ENCODE results near the gene ABHD6.
"Not testable (repeated sequence)": the region's sequence is repeated elsewhere in the genome, so short reads cannot be mapped to it uniquely, and the experiment has no call there.

The ABHD6 gene

DNA sequence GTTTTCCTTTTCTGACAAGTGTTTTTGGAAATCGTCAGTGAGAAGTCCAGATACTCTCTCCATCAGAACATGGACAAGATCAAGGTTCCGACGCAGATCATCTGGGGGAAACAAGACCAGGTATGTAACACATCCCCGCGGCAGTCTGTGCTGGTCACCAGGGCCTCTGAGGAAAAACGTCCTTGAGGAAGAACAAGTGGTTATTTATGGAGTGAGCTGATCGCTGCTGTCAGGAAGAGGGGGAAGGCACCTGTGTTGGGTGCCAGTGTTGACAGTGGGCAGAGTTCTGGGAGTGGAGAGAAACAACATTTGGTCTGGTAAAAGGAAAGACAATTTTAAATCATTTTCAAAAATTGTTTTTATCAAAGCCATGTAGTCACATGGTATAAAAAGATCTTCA lies 47.7 kb downstream of the ABHD6 start:
- Histone ChIP-seq H3K27me3 (ENCODE audit: control insufficient read depth, insufficient read depth, low read length) (no peaks in the 10 kb centered on the region), H3K4me1 (ENCODE audit: control insufficient read depth, insufficient read depth, low read length) (no peaks in the 10 kb centered on the region), H3K9ac (ENCODE audit: low read depth, low read length) (no peak overlapping the region), H3K9me3 (ENCODE audit: control insufficient read depth, insufficient read depth, low read length) (no peaks in the 10 kb centered on the region), H3K27ac (ENCODE audit: low read depth, low read length) (no peak overlapping the region), H3K4me3 (ENCODE audit: low read depth, low read length) (no peak overlapping the region), H3K36me3 (ENCODE audit: control insufficient read depth, insufficient read depth, low read length) (0 out of 2 replicates have a peak, but pooled peaks cover 2% of the 10 kb centered on the region)

- Histone ChIP-seq H3K36me3 (ENCODE audit: control insufficient read depth, insufficient read depth, low read length) (0 out of 2 replicates have a peak, but pooled peaks cover 2% of the 10 kb centered on the region), H3K9ac (ENCODE audit: low read depth, low read length) (no peak overlapping the region), H3K9me3 (ENCODE audit: control insufficient read depth, insufficient read depth, low read length) (peaks cover 11% of the 10 kb centered on the region; the same call in 1 of the 2 replicates), H3K4me3 (ENCODE audit: low read depth, low read length) (no peak overlapping the region), H3K27ac (ENCODE audit: low read depth, low read length) (no peak overlapping the region), H3K4me1 (ENCODE audit: control insufficient read depth, insufficient read depth, low read length) (no peaks in the 10 kb centered on the region), H3K27me3 (ENCODE audit: control insufficient read depth, insufficient read depth, low read length) (no peaks in the 10 kb centered on the region)
Observed at GRCh38 chr3:58287354-58287753, 49.8 kb downstream of the ABHD6 start.

DNA sequence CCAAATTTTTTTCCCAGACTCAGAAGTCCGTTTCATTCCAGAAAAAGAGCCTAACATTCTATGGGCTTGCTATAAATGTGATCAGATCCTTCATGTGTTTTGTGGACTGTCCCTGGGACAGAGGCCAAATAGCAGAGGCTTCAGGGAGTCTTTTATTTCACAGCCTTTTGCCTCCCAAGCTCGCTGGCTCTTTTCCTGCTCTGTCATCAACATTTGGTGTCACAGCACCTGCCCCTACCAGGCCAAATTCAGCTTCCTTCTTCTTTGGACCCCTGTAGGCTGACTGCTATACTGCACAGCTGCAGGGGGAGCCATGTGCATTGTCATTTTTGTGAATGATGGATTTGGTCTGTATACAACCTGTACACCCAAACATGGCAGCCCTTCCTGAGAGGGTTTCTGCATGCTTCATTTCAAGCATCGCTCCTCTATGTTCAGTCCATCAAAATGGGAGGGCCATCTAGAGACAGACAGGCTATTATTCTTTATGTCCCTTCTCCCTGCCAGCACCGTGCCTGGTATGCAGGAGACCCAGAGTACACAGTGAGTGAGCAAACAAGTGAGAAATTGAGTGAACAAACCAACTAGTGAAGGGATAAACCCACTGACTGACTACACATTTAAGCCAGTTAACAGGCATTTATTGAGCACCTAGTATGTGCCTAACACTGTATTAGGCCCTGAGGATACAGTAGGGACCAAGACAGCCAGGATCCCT lies 50.6 kb downstream of the ABHD6 start:
- Histone ChIP-seq H3K36me3 (ENCODE audit: control insufficient read depth, insufficient read depth, low read length) (0 out of 2 replicates have a peak, but pooled peaks cover 2% of the 10 kb centered on the region), H3K9ac (ENCODE audit: low read depth, low read length) (no peak overlapping the region), H3K27me3 (ENCODE audit: control insufficient read depth, insufficient read depth, low read length) (no peaks in the 10 kb centered on the region), H3K4me1 (ENCODE audit: control insufficient read depth, insufficient read depth, low read length) (no peaks in the 10 kb centered on the region), H3K9me3 (ENCODE audit: control insufficient read depth, insufficient read depth, low read length) (peaks cover 11% of the 10 kb centered on the region; the same call in 1 of the 2 replicates), H3K4me3 (ENCODE audit: low read depth, low read length) (no peak overlapping the region), H3K27ac (ENCODE audit: low read depth, low read length) (no peak overlapping the region)

GRCh38 chr3:58288964-58289613 lies 51.5 kb downstream of the ABHD6 start:
- peaks cover 11% of the 10 kb centered on the region; the same call in 1 of the 2 replicates for H3K9me3 ChIP-seq (ENCODE audit: control insufficient read depth, insufficient read depth, low read length)
- H3K4me1 ChIP-seq (ENCODE audit: control insufficient read depth, insufficient read depth, low read length); H3K9ac ChIP-seq (ENCODE audit: low read depth, low read length); H3K27ac ChIP-seq (ENCODE audit: low read depth, low read length); H3K36me3 ChIP-seq (ENCODE audit: control insufficient read depth, insufficient read depth, low read length); H3K4me3 ChIP-seq (ENCODE audit: low read depth, low read length); H3K27me3 ChIP-seq (ENCODE audit: control insufficient read depth, insufficient read depth, low read length): not testable (repeated sequence)

DNA sequence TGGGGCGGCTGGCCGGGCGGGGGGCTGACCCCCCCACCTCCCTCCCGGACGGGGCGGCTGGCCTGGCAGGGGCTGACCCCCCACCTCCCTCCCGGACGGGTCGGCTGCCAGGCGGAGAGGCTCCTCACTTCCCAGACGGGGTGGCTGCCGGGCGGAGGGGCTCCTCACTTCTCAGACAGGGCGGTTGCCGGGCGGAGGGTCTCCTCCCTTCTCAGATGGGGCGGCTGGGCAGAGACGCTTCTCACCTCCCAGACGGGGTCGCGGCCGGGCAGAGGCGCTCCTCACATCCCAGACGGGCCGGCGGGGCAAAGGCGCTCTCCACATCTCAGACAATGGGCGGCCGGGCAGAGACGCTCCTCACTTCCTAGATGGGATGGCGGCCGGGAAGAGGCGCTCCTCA lies 52.9 kb downstream of the ABHD6 start:
- H3K4me3 ChIP-seq (ENCODE audit: low read depth, low read length); H3K27me3 ChIP-seq (ENCODE audit: control insufficient read depth, insufficient read depth, low read length); H3K36me3 ChIP-seq (ENCODE audit: control insufficient read depth, insufficient read depth, low read length); H3K4me1 ChIP-seq (ENCODE audit: control insufficient read depth, insufficient read depth, low read length); H3K9ac ChIP-seq (ENCODE audit: low read depth, low read length); H3K27ac ChIP-seq (ENCODE audit: low read depth, low read length): not testable (repeated sequence)
- peaks cover 11% of the 10 kb centered on the region; the same call in 1 of the 2 replicates for H3K9me3 ChIP-seq (ENCODE audit: control insufficient read depth, insufficient read depth, low read length)

DNA sequence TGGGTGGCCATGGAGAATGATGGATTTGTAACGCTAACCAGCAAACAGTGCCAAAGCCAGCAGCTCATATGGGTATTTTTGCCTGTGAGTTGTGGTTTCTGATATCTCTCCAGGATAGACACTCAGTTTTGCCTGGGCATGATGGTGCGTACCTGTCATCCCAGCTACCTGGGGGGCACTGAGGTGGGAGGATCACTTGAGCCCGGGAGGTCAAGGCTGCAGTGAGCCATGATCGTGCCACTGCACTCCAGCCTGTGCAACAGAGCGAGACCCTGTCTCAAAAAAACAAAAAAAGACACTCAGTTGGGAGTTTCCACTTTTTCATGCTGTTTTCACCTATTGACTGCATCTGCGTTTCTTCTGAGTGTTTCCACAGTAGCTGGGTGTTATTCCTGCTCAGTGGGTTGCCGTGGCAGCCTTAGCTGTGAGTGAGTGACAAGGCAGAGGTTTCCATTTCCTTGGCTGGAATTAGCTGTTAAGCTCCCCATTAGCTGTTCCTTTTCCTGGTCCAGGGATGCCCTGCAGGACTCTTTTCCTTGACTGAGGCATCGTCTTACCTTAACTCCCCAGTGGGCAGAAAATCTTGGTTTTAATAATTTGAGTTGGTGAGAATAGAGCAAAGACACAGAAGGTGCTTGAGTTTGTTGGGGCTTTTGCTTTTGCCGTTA lies 54.2 kb downstream of the ABHD6 start:
- Histone ChIP-seq H3K9ac (ENCODE audit: low read depth, low read length) (no peak overlapping the region), H3K27ac (ENCODE audit: low read depth, low read length) (no peak overlapping the region), H3K4me3 (ENCODE audit: low read depth, low read length) (no peak overlapping the region), H3K27me3 (ENCODE audit: control insufficient read depth, insufficient read depth, low read length) (no peaks in the 10 kb centered on the region), H3K36me3 (ENCODE audit: control insufficient read depth, insufficient read depth, low read length) (no peaks in the 10 kb centered on the region), H3K4me1 (ENCODE audit: control insufficient read depth, insufficient read depth, low read length) (no peaks in the 10 kb centered on the region), H3K9me3 (ENCODE audit: control insufficient read depth, insufficient read depth, low read length) (peaks cover 11% of the 10 kb centered on the region; the same call in 1 of the 2 replicates)

- H3K36me3 ChIP-seq (ENCODE audit: control insufficient read depth, insufficient read depth, low read length): no peaks in the 10 kb centered on the region
- H3K9me3 ChIP-seq (ENCODE audit: control insufficient read depth, insufficient read depth, low read length): peaks cover 11% of the 10 kb centered on the region; the same call in 1 of the 2 replicates
- no peak overlapping the region for H3K4me3 ChIP-seq (ENCODE audit: low read depth, low read length)
- no peaks in the 10 kb centered on the region for H3K4me1 ChIP-seq (ENCODE audit: control insufficient read depth, insufficient read depth, low read length)
- H3K27ac ChIP-seq (ENCODE audit: low read depth, low read length): no peak overlapping the region
- H3K9ac ChIP-seq (ENCODE audit: low read depth, low read length): no peak overlapping the region
- no peaks in the 10 kb centered on the region for H3K27me3 ChIP-seq (ENCODE audit: control insufficient read depth, insufficient read depth, low read length)
Observed at GRCh38 chr3:58292866-58293265, 55.3 kb downstream of the ABHD6 start.

DNA sequence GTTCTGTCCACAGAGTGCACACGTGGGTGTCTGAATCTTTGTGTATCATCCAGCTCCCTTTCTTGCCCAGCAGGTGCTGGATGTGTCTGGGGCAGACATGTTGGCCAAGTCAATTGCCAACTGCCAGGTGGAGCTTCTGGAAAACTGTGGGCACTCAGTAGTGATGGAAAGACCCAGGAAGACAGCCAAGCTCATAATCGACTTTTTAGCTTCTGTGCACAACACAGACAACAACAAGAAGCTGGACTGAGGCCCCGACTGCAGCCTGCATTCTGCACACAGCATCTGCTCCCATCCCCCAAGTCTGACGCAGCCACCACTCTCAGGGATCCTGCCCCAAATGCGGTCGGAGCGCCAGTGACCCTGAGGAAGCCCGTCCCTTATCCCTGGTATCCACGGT lies 55.9 kb downstream of the ABHD6 start:
- Histone ChIP-seq H3K4me3 (ENCODE audit: low read depth, low read length) (no peak overlapping the region), H3K36me3 (ENCODE audit: control insufficient read depth, insufficient read depth, low read length) (no peaks in the 10 kb centered on the region), H3K27ac (ENCODE audit: low read depth, low read length) (no peak overlapping the region), H3K9me3 (ENCODE audit: control insufficient read depth, insufficient read depth, low read length) (peaks cover 11% of the 10 kb centered on the region; the same call in 1 of the 2 replicates), H3K9ac (ENCODE audit: low read depth, low read length) (no peak overlapping the region), H3K4me1 (ENCODE audit: control insufficient read depth, insufficient read depth, low read length) (no peaks in the 10 kb centered on the region), H3K27me3 (ENCODE audit: control insufficient read depth, insufficient read depth, low read length) (no peaks in the 10 kb centered on the region)

DNA sequence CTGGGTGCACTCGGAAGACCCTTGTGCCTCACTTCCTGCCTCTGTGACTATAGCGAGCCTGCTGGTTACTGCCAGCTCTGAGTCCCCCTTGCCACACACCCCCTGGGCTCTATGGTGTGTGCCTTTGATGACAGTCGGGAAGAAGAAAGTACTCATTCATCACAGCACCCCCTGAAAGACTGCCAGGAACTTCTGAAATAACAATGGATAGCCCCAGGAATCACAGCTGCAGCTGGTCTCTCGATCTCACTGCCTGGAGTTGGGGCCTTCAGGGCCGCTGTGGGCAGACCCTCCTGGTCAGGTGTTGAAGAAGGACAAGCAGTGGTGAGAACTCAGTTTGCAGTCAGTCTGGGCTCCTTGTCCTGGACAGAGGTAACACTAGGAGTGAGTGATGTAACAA lies 58.7 kb downstream of the ABHD6 start:
- no peaks in the 10 kb centered on the region for H3K4me1 ChIP-seq (ENCODE audit: control insufficient read depth, insufficient read depth, low read length)

DNA sequence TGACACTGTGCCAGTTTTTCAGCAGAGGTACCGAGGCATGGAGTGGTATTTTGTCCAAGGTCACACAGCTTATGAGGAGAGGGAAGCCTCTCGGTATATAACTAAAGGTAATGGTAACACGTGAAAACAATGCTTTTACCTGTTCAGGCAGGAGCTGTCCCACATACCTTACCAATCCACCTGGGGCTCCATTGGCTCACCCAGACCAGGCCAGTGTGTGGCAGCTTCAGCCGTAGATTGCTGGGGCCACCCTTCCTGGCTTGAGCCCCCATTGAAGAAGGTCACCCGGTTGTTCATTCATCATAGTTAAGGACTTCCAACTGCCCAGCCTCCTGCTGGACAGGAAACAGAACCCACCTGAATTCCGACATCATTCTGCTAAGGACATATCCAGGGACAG lies 59.3 kb downstream of the ABHD6 start:
- no peaks in the 10 kb centered on the region for H3K36me3 ChIP-seq (ENCODE audit: control insufficient read depth, insufficient read depth, low read length)

More for the DNA sequence above, 58.7 kb downstream of the ABHD6 start:
- no peak overlapping the region for H3K9ac ChIP-seq (ENCODE audit: low read depth, low read length)
- no peaks in the 10 kb centered on the region for H3K36me3 ChIP-seq (ENCODE audit: control insufficient read depth, insufficient read depth, low read length)
- no peak overlapping the region for H3K4me3 ChIP-seq (ENCODE audit: low read depth, low read length)
- H3K27ac ChIP-seq (ENCODE audit: low read depth, low read length): no peak overlapping the region
- H3K9me3 ChIP-seq (ENCODE audit: control insufficient read depth, insufficient read depth, low read length): peaks cover 9% of the 10 kb centered on the region; the same call in 1 of the 2 replicates
- no peaks in the 10 kb centered on the region for H3K27me3 ChIP-seq (ENCODE audit: control insufficient read depth, insufficient read depth, low read length)

DNA sequence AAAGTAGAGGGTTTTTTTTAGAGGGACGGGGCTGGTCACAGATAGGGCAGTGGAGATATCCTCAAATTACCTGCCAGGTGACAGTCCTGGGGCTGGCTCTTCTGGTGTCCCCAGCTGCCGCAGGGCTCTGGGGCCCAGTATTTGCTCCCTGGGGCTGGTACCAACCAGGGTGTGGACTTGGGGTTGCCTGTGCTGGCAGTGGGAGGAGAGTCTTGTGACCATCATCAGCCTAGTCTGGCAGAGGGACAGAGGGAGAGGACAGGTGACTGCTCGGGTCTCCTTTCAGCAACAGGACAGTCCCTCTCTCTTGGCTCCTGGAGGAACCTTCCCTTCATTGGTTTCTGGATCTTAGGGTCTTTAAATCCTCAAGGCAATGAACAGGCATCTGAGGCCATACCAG lies 60.6 kb downstream of the ABHD6 start:
- Histone ChIP-seq H3K36me3 (ENCODE audit: control insufficient read depth, insufficient read depth, low read length) (no peaks in the 10 kb centered on the region), H3K4me3 (ENCODE audit: low read depth, low read length) (no peak overlapping the region), H3K27ac (ENCODE audit: low read depth, low read length) (no peak overlapping the region), H3K9me3 (ENCODE audit: control insufficient read depth, insufficient read depth, low read length) (no peaks in the 10 kb centered on the region), H3K27me3 (ENCODE audit: control insufficient read depth, insufficient read depth, low read length) (no peaks in the 10 kb centered on the region), H3K9ac (ENCODE audit: low read depth, low read length) (no peak overlapping the region), H3K4me1 (ENCODE audit: control insufficient read depth, insufficient read depth, low read length) (no peaks in the 10 kb centered on the region)

More for the DNA sequence above, 59.3 kb downstream of the ABHD6 start:
- H3K4me1 ChIP-seq (ENCODE audit: control insufficient read depth, insufficient read depth, low read length): no peaks in the 10 kb centered on the region
- H3K9ac ChIP-seq (ENCODE audit: low read depth, low read length): no peak overlapping the region
- peaks cover 3% of the 10 kb centered on the region; the same call in 1 of the 2 replicates for H3K9me3 ChIP-seq (ENCODE audit: control insufficient read depth, insufficient read depth, low read length)
- no peaks in the 10 kb centered on the region for H3K27me3 ChIP-seq (ENCODE audit: control insufficient read depth, insufficient read depth, low read length)
- no peak overlapping the region for H3K27ac ChIP-seq (ENCODE audit: low read depth, low read length)
- no peak overlapping the region for H3K4me3 ChIP-seq (ENCODE audit: low read depth, low read length)

Measured in HUES48 (cell line).